Amniotic stem cell (primary cell): Measurements from ENCODE around the gene SPAG4.

ENCODE experiments used
- DNase-seq: peaks from one replicate; lab custom pipeline; 2025; lab: John Stamatoyannopoulos, UW

Gene SPAG4

GRCh38 chr20:35660122-35660937 lies 44.7 kb downstream of the SPAG4 start:
- DNase-seq: no peak

DNA sequence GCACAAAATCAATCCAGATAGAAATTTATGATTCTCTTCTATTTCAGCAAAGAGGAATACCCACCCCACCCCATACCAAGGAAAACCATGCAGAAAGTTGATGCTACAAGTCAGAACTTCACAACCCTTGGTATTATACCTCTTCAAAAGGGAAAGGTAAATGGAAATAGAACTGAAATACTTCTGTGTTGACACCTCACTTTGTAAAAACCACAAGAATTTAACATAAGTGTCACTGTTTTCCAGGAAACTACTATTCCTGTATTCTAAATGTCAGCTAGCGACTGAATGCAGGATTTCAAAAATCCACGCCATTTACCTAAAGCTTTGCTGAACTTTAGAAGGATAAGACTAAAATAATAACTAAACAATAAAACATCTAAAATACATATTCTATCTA lies 45.4 kb downstream of the SPAG4 start:
- no peak for DNase-seq

GRCh38 chr20:35661908-35662307 lies 46.3 kb downstream of the SPAG4 start:
- no peak for DNase-seq

DNA sequence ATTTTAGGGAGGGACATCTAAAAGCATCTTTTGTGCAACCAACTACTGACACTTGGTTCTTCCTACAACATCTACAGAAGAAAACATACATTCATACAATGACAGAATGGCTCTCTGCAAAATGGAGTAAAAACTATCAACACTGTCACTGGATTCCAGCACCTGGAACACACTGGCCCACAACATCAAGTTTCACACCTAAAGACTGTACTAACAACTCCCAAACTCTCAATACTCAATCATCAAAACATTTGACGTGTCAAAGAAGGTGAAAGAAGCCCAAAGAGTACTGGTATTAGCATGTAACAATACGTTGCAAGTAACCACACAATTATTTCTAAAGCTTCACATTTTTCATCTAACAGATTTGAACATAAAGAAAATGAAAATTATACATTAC lies 46.9 kb downstream of the SPAG4 start:
- no peak for DNase-seq

- peak; percentile 8 for DNase-seq
Observed at GRCh38 chr20:35663516-35664465, 48.2 kb downstream of the SPAG4 start.

DNA sequence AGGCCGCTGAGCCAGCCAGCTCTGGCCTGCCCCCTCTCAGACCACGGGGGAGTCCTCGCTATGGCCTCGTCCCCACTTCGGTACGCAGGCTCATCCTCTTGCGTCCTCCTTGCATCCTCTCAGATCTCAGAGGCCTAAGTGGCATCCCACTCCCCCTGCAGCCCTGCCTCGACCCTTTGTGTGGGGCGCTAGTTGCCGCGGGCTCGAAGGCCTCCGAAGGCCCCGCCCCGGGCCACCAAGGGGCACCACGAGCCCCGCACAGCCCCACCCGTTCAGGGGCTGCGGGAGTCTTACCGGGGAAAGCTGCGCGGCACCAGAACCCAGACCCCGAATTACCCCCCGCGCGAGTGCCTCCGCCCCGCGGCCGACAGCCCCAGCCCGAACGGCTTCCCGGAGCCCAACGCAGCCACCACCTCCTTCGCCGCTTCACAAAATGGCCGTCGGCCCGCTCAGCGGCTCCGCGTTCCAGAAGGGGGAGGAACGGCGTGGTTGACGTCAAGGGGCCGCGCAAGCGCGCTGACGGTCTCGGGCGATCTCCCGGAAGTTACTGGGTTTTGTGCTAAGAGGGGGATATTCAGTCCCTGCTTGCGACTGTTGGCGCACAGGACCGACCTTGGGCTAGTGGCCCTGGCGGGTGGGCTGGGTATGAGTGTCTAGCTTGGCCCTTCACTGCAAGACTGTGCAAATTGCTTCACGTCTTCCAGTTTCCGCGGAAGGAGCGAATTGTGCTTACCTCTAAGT lies 49.0 kb downstream of the SPAG4 start, which contains the start of the genes CPNE1 and RBM12:
TSS of gene CPNE1 (minus strand) at position 435 of the 741 bp plus-strand sequence. CDS start 31,977 bp downstream, outside the sequence.
TSS of gene RBM12 (minus strand) at position 435 of the 741 bp plus-strand sequence. CDS start 9,578 bp downstream, outside the sequence.
- peak; percentile 80 for DNase-seq

GRCh38 chr20:35665949-35666288 lies 50.3 kb downstream of the SPAG4 start:
- no peak for DNase-seq

DNA sequence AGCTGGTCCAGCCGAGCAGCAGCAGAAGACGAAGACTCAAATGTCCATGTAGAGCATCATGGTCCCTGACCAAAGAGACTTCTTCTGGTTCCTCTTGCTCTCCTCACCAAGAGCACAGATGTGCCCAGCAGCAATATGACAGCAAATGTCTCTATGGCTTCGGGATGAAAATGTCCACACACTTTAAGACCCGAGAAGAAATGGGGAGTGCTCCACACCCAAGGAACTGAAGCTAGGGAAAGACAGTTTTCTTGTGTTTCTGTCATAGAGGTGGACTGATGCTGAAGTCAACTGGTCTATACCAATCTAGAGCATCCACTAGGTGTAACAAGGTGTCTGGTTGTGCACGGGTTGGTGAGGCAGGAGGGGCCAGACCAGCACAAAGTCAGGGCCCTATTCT lies 53.6 kb downstream of the SPAG4 start:
- no peak for DNase-seq

- DNase-seq: no peak
Observed at GRCh38 chr20:35669681-35670080, 54.1 kb downstream of the SPAG4 start.
